IPS-20b (cell line): Measurements from ENCODE around the gene ZNF639.
"Not testable (repeated sequence)": the region's sequence is repeated elsewhere in the genome, so short reads cannot be mapped to it uniquely, and the experiment has no call there.

Experiments
- H3K27ac ChIP-seq: one replicate; pipeline ENCODE4 v1.5.1; 2013; ENCODE audit warnings: low read length
- H3K27me3 ChIP-seq: 2 replicates; pipeline ENCODE4 v1.6.1; 2013; ENCODE audit warnings: mild to moderate bottlenecking, low read length, inconsistent platforms; ENCODE audit not compliant: insufficient read depth
- H3K36me3 ChIP-seq: 2 replicates; pipeline ENCODE4 v1.6.1; 2013; ENCODE audit warnings: low read depth, mild to moderate bottlenecking, inconsistent platforms, low read length, moderate library complexity; ENCODE audit not compliant: insufficient read depth
- H3K4me1 ChIP-seq: 2 replicates; pipeline ENCODE4 v1.6.1; 2013; ENCODE audit warnings: mild to moderate bottlenecking, control low read depth, inconsistent platforms, low read length, moderate library complexity; ENCODE audit not compliant: insufficient read depth
- H3K4me3 ChIP-seq: 2 replicates; pipeline ENCODE4 v1.5.1; 2013; ENCODE audit warnings: mild to moderate bottlenecking, low read length, inconsistent platforms
- H3K9ac ChIP-seq: 2 replicates; pipeline ENCODE4 v1.6.1; 2013; ENCODE audit warnings: low read depth, mild to moderate bottlenecking, inconsistent platforms, low read length, moderate library complexity
- H3K9me3 ChIP-seq: 2 replicates; pipeline ENCODE4 v1.6.1; 2013; ENCODE audit warnings: mild to moderate bottlenecking, low read depth, low read length, inconsistent platforms; ENCODE audit not compliant: insufficient read depth

Gene ZNF639

DNA sequence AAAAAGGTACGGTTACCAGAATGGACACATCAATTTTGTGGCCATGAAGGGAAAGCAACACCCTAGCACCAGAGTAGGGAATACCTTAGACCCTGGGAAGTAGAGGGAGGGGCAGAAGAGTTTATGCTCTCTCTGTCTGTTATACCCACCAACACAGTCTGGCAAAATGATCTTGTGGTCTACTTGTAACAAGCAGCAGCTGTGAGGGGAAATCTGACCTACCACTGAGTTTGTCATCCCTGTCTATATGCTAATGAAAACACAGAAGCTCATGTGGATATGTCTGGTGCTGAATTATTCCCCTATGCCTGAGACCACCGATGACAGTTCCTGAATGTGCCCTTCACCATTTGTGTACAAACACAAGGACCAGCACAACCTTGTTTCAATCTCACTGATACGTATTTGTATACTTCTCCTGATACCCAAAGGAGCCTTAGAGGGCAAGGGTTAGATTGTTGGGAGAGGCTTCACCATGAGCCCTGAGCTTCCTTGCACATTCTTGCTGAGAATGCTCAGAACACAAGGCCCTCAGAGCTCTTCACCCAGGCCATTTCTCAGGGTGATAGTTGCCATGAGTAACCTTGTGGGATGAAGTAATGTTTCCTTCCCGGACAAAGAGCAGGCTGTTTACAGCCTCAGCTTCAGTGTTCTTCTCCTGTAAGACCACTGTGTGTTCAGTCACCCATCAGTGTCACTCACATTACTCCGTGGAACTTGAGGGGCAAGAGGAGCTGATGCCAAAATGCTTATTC lies 24.7 kb upstream of the ZNF639 start:
- Histone ChIP-seq H3K36me3 (no peaks in the 10 kb centered on the region), H3K9me3 (peaks cover 6% of the 10 kb centered on the region; the same call in 1 of the 2 replicates), H3K9ac (no peak overlapping the region), H3K27ac (no peak overlapping the region), H3K4me1 (no peaks in the 10 kb centered on the region), H3K27me3 (no peaks in the 10 kb centered on the region), H3K4me3 (no peak overlapping the region)

DNA sequence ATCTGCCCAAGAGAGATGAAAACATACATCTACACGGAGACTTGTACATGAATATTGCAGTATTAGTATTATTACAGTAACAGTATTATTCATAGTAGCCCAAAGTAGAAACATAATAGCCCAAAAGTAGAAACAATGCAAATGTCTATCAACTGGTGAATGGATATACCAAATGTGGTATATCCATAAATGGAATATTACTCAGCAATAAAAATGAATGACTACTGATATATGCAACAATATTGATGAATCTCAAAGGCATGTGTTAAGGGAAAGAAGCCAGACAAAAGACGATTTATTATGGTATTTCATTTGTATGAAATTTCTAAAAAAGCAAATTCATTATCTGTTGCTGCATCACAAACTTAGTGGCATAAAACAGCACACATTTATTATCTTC lies 23.5 kb upstream of the ZNF639 start:
- no peak overlapping the region for H3K4me3 ChIP-seq
- H3K9ac ChIP-seq, result no peak overlapping the region
- H3K36me3 ChIP-seq, result no peaks in the 10 kb centered on the region
- no peaks in the 10 kb centered on the region for H3K4me1 ChIP-seq
- H3K9me3 ChIP-seq, result peaks cover 6% of the 10 kb centered on the region; the same call in 1 of the 2 replicates
- no peaks in the 10 kb centered on the region for H3K27me3 ChIP-seq
- no peak overlapping the region for H3K27ac ChIP-seq

DNA sequence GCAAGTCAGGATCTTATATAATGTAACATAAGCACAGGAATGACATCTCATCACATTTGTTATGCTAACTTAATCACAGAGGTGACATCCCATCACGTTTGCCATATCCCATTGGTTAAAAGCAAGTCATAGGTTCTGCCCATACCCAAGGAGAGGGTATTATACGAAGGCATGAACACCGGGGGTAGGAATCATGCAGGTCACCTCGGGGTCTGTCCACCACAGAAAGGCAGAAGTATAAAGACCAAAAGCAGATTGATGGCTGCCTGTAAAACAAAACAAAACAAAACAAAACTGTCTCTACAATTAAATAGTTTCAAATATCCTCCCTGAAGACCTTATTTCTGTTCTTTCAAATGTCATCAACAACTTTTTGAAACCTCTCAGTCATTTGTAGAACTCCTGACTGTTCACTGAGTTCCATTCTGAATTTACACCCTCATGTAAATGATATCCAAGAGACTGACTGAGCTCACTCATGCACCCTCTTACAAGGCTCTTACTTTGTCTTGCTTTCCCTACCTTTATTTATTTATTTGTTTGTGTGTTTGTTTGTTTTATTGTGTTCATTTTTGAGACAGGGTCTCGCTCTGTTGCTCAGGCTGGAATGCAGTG lies 22.7 kb upstream of the ZNF639 start:
- H3K9me3 ChIP-seq, result peaks cover 6% of the 10 kb centered on the region; the same call in 1 of the 2 replicates
- no peak overlapping the region for H3K9ac ChIP-seq
- H3K4me3 ChIP-seq, result no peak overlapping the region
- H3K4me1 ChIP-seq, result no peaks in the 10 kb centered on the region
- H3K36me3 ChIP-seq, result no peaks in the 10 kb centered on the region
- no peak overlapping the region for H3K27ac ChIP-seq
- no peaks in the 10 kb centered on the region for H3K27me3 ChIP-seq

DNA sequence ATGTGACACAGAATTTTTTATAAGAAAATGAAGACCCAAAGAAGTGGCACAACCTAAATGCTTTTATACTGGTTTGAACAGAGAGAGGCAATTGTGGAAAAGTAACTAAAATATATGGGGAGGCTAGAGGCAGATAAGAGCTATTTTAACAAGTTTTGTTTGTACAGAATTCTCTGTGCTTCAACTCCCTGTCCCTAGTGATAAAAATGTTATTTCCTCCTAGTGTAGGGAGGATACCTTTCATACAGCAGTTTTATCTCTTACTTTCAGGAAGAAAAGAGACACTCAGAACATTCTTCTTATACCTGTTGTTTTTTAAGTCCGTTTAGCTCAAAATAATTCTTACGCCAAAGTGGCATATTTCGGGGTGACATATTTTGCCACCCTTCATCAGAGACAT lies 21.2 kb upstream of the ZNF639 start:
- H3K9me3 ChIP-seq, result peaks cover 6% of the 10 kb centered on the region; the same call in 1 of the 2 replicates
- no peak overlapping the region for H3K9ac ChIP-seq
- no peaks in the 10 kb centered on the region for H3K36me3 ChIP-seq
- no peaks in the 10 kb centered on the region for H3K27me3 ChIP-seq
- no peaks in the 10 kb centered on the region for H3K4me1 ChIP-seq
- no peak overlapping the region for H3K27ac ChIP-seq
- no peak overlapping the region for H3K4me3 ChIP-seq

DNA sequence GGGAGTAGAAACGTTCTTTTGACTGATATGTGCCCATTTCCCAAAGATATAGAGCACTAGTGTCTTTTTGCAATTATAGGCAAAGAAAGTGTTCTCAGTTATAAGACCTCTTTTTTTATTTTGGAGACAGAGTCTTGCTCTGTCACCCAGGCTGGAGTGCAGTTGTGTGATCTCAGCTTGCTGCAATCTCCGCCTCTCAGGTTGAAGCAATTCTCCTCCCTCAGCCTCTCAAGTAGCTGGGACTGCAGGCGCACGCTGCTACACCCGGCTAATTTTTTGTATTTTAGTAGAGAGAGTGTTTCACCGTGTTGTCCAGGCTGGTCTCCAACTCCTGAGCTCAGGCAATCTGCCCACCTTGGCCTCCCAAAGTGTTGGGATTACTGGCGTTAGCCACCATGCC lies 20.7 kb upstream of the ZNF639 start:
- Histone ChIP-seq H3K36me3 (no peaks in the 10 kb centered on the region), H3K4me1 (no peaks in the 10 kb centered on the region), H3K9me3 (peaks cover 6% of the 10 kb centered on the region; the same call in 1 of the 2 replicates), H3K27me3 (no peaks in the 10 kb centered on the region), H3K9ac (no peak overlapping the region), H3K4me3 (no peak overlapping the region), H3K27ac (no peak overlapping the region)

DNA sequence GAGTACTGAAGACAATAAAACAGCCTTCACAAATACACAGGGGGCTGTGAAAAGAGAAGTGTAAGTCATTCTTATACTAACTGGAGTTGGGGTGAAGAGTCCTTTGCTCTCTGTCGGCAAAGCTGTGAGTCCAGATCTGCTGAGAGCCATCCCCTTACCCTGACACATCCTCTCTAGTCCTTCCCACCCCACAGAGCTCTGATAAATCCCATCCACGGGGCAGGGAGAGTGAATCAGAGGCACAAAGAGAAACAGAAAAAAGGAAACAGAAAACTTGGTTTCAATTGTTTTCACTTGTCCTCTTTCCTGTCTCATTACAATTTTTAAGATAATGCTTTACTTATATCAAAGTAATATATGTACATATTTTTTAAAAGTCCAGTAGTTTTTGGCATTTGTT lies 18.2 kb upstream of the ZNF639 start:
- Histone ChIP-seq H3K27ac (no peak overlapping the region), H3K27me3 (no peaks in the 10 kb centered on the region), H3K4me3 (no peak overlapping the region), H3K36me3 (no peaks in the 10 kb centered on the region), H3K4me1 (no peaks in the 10 kb centered on the region), H3K9me3 (no peaks in the 10 kb centered on the region), H3K9ac (no peak overlapping the region)

DNA sequence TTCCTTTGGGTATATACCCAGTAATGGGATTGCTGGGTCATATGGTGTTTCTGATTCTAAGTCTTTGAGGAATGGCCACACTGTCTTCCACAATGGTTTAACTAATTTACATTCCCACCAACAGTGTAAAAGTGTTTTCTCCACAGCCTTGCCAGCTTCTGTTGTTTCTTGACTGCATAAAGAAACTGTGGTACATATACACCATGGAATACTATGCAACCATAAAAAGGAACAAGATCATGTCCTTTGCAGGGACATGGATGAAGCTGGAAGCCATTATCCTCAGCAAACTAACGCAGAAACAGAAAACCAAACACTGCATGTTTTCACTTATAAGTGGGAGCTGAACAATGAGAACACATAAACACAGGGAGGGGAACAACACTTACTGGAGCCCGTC lies 15.5 kb upstream of the ZNF639 start:
- H3K27ac ChIP-seq, H3K36me3 ChIP-seq, H3K4me1 ChIP-seq, H3K4me3 ChIP-seq, H3K27me3 ChIP-seq, H3K9ac ChIP-seq, H3K9me3 ChIP-seq: not testable (repeated sequence)

DNA sequence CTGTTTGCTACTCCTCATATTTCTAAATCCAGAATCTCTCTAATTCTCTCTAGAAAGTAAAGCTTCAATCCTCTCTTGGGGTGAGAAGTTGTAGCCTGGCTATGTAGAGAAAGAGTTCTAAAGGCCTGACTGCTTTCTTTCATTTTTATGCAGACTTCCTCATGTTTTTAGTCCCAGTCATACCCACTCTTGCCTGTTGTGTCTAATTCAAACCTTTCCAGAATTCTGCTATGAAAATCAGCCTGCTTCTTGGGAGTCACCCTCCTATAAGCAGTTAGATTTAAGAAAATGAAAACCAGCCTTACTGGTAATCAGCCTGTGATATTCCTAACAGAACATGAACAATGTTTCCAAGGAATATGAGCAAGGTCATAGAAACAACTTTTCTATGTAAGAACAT lies 14.8 kb upstream of the ZNF639 start:
- Histone ChIP-seq H3K9ac (no peak overlapping the region), H3K36me3 (no peaks in the 10 kb centered on the region), H3K4me1 (no peaks in the 10 kb centered on the region), H3K9me3 (no peaks in the 10 kb centered on the region), H3K4me3 (no peak overlapping the region), H3K27ac (no peak overlapping the region), H3K27me3 (no peaks in the 10 kb centered on the region)

DNA sequence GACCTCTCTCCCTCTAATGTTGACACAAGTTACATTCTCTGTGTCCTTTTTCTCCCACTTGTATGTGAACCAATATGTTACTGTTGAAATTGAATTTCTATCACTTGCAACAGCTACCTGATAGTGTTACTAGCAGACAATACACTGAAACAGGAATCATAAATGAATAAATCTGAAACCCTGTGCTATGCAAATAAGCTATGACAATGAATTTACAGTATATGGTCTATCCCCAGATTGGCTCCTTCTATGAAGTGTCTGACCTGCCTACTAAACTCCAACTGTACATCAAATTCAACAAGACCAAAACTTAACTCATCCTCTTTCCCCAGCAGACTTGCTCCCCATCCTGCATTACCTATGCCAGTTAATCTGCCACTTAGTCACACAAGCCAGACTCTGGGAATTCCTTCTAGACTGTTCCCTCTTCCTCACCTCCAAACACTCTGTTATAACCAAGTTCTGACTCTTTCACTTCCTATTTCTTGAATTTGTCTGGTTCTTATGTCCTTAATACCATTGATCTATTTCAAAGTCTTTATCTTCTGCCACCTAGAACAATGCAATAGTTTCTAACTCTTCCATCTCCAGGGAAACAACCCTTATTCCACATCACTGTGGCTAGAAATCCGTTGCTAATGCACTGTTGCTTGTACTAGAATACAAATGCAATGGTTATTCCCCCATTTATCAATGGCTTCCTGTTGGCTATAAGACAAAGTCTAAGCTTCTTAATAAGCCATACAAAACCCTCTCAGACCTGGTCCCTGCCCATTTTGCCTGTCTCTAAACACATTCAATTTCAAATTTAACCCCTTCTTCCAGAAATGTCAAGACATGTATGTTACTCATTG lies 13.4 kb upstream of the ZNF639 start:
- no peak overlapping the region for H3K27ac ChIP-seq
- no peaks in the 10 kb centered on the region for H3K4me1 ChIP-seq
- H3K9me3 ChIP-seq, result no peaks in the 10 kb centered on the region
- H3K4me3 ChIP-seq, result no peak overlapping the region
- no peaks in the 10 kb centered on the region for H3K27me3 ChIP-seq
- H3K36me3 ChIP-seq, result no peaks in the 10 kb centered on the region
- H3K9ac ChIP-seq, result no peak overlapping the region

DNA sequence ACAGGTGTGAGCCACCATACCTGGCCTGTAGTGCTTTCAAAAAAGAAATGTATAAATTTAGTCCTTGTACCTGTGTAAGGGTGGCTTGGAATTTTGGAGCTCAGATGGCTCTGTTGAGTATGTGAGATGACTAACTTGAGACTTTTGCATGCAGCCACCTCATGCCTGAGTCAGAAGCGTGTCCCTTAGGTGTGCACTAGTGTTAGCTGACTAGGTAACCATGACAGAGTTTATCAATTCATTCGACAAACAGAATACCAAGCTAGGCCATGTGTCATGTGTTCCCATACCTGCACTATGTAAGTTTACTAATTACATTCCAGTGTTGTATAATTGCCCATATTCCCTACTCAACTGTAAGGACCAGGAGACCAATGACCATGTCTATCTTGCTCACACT lies 4.0 kb upstream of the ZNF639 start:
- Histone ChIP-seq H3K27me3 (peaks cover 12% of the 10 kb centered on the region), H3K9ac (no peak overlapping the region), H3K4me3 (no peak overlapping the region), H3K27ac (no peak overlapping the region), H3K9me3 (no peaks in the 10 kb centered on the region), H3K36me3 (no peaks in the 10 kb centered on the region), H3K4me1 (peaks cover 6% of the 10 kb centered on the region; the same call in 1 of the 2 replicates)

DNA sequence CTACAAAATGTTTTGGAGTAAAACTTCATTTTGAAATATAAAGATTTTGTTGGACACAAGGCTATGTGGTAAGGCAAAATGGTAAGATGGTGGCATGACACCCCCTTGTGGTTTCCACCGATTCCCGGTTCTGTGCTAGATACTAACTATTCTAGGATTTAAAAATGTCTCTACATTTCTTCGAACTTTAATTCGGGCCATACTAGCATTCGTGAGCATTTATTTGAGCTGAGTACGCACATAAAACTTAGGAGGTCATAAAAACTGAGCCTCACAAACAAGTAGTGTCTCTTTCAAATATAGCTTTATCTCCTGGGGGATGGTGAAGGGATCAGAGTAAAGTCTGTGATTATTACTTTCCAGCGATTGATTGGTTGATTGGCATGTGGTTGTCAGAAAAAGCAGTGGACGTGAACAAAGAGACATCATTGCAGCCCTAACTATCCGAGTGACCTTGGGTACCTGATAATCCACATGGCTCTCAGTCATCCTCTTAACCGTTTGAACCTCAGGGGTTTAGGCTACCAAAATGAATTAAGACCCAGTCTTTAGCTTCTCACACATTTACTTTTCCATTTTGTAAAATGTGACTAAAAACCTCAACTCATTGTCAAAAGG lies 1.1 kb upstream of the ZNF639 start:
- Histone ChIP-seq H3K4me3 (peak overlapping the region; percentile 78), H3K9me3 (no peaks in the 10 kb centered on the region), H3K4me1 (peaks cover 11% of the 10 kb centered on the region; the same call in 1 of the 2 replicates), H3K27ac (no peak overlapping the region), H3K36me3 (peaks cover 4% of the 10 kb centered on the region; the same call in 1 of the 2 replicates), H3K27me3 (peaks cover 12% of the 10 kb centered on the region), H3K9ac (peak overlapping the region; percentile 80; the same call in 1 of the 2 replicates)
